Measurements from ENCODE around the gene BTBD19. TPM values are rescaled to one million over a fixed set of nuclear protein-coding genes. Genes with fewer than 3 reads are reported as not detected.

Gene BTBD19
- total and polyA plus RNA-seq, 2 of the 8 experiments (the other 6 are each of a cell fraction or from before 2014, with no cell fraction given): 1.1 TPM

- TF ChIP-seq KDM1A (IDR thresholded peaks at IDR 0.05; ENCODE audit: borderline replicate concordance, low read length) (no peak), YY1 (IDR thresholded peaks at IDR 0.05; ENCODE audit: low read depth, low read length) (0 out of 2 replicates have a peak, but pooled peaks have one; percentile 13), MAFK (IDR thresholded peaks at IDR 0.05; ENCODE audit: low read depth, low read length) (no peak), TCF12 (IDR thresholded peaks at IDR 0.05; ENCODE audit: low read depth, low read length) (no peak), GABPA (IDR thresholded peaks at IDR 0.05; ENCODE audit: borderline replicate concordance, insufficient read depth, low read length) (no peak; the same call in 1 of the 2 replicates), CREB1 (IDR thresholded peaks at IDR 0.05) (0 out of 2 replicates have a peak, but pooled peaks have one; percentile 1), SIX5 (IDR thresholded peaks at IDR 0.05; ENCODE audit: low read depth, low read length) (no peak), CBX8 (IDR thresholded peaks at IDR 0.05; ENCODE audit: borderline replicate concordance, low read depth, low read length) (no peak)
- TF ChIP-seq, protein P1, sequence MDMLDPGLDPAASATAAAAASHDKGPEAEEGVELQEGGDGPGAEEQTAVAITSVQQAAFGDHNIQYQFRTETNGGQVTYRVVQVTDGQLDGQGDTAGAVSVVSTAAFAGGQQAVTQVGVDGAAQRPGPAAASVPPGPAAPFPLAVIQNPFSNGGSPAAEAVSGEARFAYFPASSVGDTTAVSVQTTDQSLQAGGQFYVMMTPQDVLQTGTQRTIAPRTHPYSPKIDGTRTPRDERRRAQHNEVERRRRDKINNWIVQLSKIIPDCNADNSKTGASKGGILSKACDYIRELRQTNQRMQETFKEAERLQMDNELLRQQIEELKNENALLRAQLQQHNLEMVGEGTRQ (IDR thresholded peaks at IDR 0.05; ENCODE audit: low read length): 0 out of 2 replicates have a peak, but pooled peaks have one; percentile 23
- TF ChIP-seq, protein P2, sequence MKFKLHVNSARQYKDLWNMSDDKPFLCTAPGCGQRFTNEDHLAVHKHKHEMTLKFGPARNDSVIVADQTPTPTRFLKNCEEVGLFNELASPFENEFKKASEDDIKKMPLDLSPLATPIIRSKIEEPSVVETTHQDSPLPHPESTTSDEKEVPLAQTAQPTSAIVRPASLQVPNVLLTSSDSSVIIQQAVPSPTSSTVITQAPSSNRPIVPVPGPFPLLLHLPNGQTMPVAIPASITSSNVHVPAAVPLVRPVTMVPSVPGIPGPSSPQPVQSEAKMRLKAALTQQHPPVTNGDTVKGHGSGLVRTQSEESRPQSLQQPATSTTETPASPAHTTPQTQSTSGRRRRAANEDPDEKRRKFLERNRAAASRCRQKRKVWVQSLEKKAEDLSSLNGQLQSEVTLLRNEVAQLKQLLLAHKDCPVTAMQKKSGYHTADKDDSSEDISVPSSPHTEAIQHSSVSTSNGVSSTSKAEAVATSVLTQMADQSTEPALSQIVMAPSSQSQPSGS (IDR thresholded peaks at IDR 0.05; ENCODE audit: low read length): peak; percentile 99
Measured at GRCh38 chr1:44819608-44820327, 11.4 kb downstream of the BTBD19 start (continued).

Measured in H1 (cell line).